Adipose tissue (tissue), 3 donors: Measurements from ENCODE around the gene PHEX. TPM values are rescaled to one million over a fixed set of nuclear protein-coding genes. Genes with fewer than 3 reads are reported as not detected.
"Not testable (repeated sequence)": the region's sequence is repeated elsewhere in the genome, so short reads cannot be mapped to it uniquely, and the experiment has no call there.

ENCODE experiments used
- H3K27ac ChIP-seq: one replicate; pipeline ENCODE4 v1.5.1; 2013; ENCODE audit warnings: low read depth, low read length
- WGBS, 3 donors: extraction: QIAGEN DNeasy Blood & Tissue Kit; methylation state at CpG; one replicate each; pipeline ENCODE4 v1.1.7; 2013; 5-methylcytosine and 5-hydroxymethylcytosine counted together
- polyA plus RNA-seq, 3 donors: library from polyadenylated mRNA; stranded (reverse); fragments of 200-250 nt; gene quantifications; one replicate each; pipeline ENCODE4 v1.2.3, GENCODE V29; 2013
- donor health status: healthy with polysubstance abuse.
- donor health status: Bipolar disorder and iron deficiency.
- donor health status: healthy.

The PHEX gene
- polyA plus RNA-seq, 3 donors = 0.01 to 0.03 TPM; not detected in 1

- whole genome bisulfite sequencing, 3 donors = 31 to 57% (median 46%) methylated on average over 3 of the region's 3 CpGs
- H3K27ac ChIP-seq = no peak overlapping the region
These were observed 246.2 kb downstream of the PHEX start for GRCh38 chrX:22278375-22278774.

- 83 to 95% (median 89%) methylated on average over 3 of the region's 3 CpGs for WGBS, 3 donors
- H3K27ac ChIP-seq = not testable (repeated sequence)
These were observed 257.1 kb downstream of the PHEX start for GRCh38 chrX:22289209-22289608.

- no peak overlapping the region for H3K27ac ChIP-seq
- WGBS, 3 donors = 74 to 86% (median 84%) methylated on average over 2 of the region's 2 CpGs
These were observed 264.7 kb downstream of the PHEX start for GRCh38 chrX:22296871-22297270.

GRCh38 chrX:22300130-22300529 lies 268.0 kb downstream of the PHEX start:
- 0 to 18% (median 0%) methylated on average over 2 of the region's 2 CpGs for WGBS, 3 donors
- H3K27ac ChIP-seq = no peak overlapping the region

Other genes with a start within 250 kb of the PHEX start
- 1 to 10 TPM; 4.2 to 7.2 (median 4.7) TPM for gene MBTPS2, start 192.7 kb upstream of the PHEX start, polyA plus RNA-seq
- 1 to 10 TPM in 2 of 3 donors, under 1 TPM in 1; 0.47 to 1.3 (median 1.1) TPM for gene YY2, start 176.3 kb upstream of the PHEX start, polyA plus RNA-seq
- gene SMS, start 91.6 kb upstream of the PHEX start, polyA plus RNA-seq = 10 to 100 TPM; 16.9 to 61.0 (median 29.6) TPM
- gene CBLL2, start 240.6 kb downstream of the PHEX start, polyA plus RNA-seq = not detected